Trophoblast cell (in vitro differentiated cells and primary cell): ENCODE measurements around the gene ABCB6.

Source experiments
- DNase-seq, 2 donors: peaks; one replicate each; pipeline ENCODE4 v3.0.0-alpha.2; 2016
- H2AFZ ChIP-seq: 2 replicates; pipeline ENCODE4 v1.6.1; 2013; ENCODE audit warnings: low read length, moderate library complexity, mild to moderate bottlenecking; ENCODE audit not compliant: insufficient read depth, poor library complexity
- H2AK5ac ChIP-seq: 2 replicates; pipeline ENCODE4 v1.6.1; 2013; ENCODE audit warnings: mild to moderate bottlenecking, low read length
- H2BK120ac ChIP-seq: 2 replicates; pipeline ENCODE4 v1.6.1; 2013; ENCODE audit warnings: low read length, mild to moderate bottlenecking, moderate library complexity; ENCODE audit not compliant: insufficient read depth, poor library complexity
- H2BK12ac ChIP-seq: 2 replicates; pipeline ENCODE4 v1.6.1; 2013; ENCODE audit warnings: mild to moderate bottlenecking, low read length, moderate library complexity
- H2BK5ac ChIP-seq: 2 replicates; pipeline ENCODE4 v1.6.1; 2013; ENCODE audit warnings: low read length, low read depth, moderate library complexity, mild to moderate bottlenecking; ENCODE audit not compliant: poor library complexity
- H3K14ac ChIP-seq: 2 replicates; pipeline ENCODE4 v1.6.1; 2013; ENCODE audit warnings: mild to moderate bottlenecking, low read length
- H3K18ac ChIP-seq: 2 replicates; pipeline ENCODE4 v1.6.1; 2013; ENCODE audit warnings: mild to moderate bottlenecking, low read length
- H3K23ac ChIP-seq: 2 replicates; pipeline ENCODE4 v1.6.1; 2013; ENCODE audit warnings: low read length
- H3K27ac ChIP-seq: 2 replicates; pipeline ENCODE4 v1.5.1; 2013; ENCODE audit warnings: low read depth, mild to moderate bottlenecking, inconsistent platforms, low read length, moderate library complexity
- H3K27me3 ChIP-seq: 2 replicates; pipeline ENCODE4 v1.6.1; 2013; ENCODE audit warnings: inconsistent platforms, mild to moderate bottlenecking, low read length, moderate library complexity; ENCODE audit not compliant: insufficient read depth
- H3K36me3 ChIP-seq, 2 experiments: 1 replicate in 1 of 2; 2 replicates in 1 of 2; pipeline ENCODE4 v1.6.1; 2013; ENCODE audit warnings: low read length in 2 of 2, mild to moderate bottlenecking in 2 of 2, moderate library complexity in 1 of 2; ENCODE audit not compliant: insufficient read depth in 2 of 2, control insufficient read depth in 1 of 2
- H3K4ac ChIP-seq: 2 replicates; pipeline ENCODE4 v1.6.1; 2013; ENCODE audit warnings: low read depth, mild to moderate bottlenecking, low read length, moderate library complexity
- H3K4me1 ChIP-seq, 2 experiments: 1 replicate in 1 of 2; 2 replicates in 1 of 2; pipeline ENCODE4 v1.6.1; 2013; ENCODE audit warnings: low read length in 2 of 2, mild to moderate bottlenecking in 2 of 2, moderate library complexity in 1 of 2; ENCODE audit not compliant: insufficient read depth in 2 of 2, control insufficient read depth in 1 of 2
- H3K4me2 ChIP-seq: 2 replicates; pipeline ENCODE4 v1.6.1; 2013; ENCODE audit warnings: inconsistent platforms, mild to moderate bottlenecking, low read length, moderate library complexity
- H3K4me3 ChIP-seq: 2 replicates; pipeline ENCODE4 v1.5.1; 2013; ENCODE audit warnings: mild to moderate bottlenecking, low read depth, low read length, inconsistent platforms
- H3K79me1 ChIP-seq: one replicate; pipeline ENCODE4 v1.6.1; 2013; ENCODE audit warnings: low read length
- H3K79me2 ChIP-seq: 2 replicates; pipeline ENCODE4 v1.6.1; 2013; ENCODE audit warnings: low read length, mild to moderate bottlenecking; ENCODE audit not compliant: control insufficient read depth, insufficient read depth, poor library complexity
- H3K9ac ChIP-seq: 2 replicates; pipeline ENCODE4 v1.6.1; 2013; ENCODE audit warnings: mild to moderate bottlenecking, low read length
- H3K9me3 ChIP-seq: 2 replicates; pipeline ENCODE4 v1.6.1; 2013; ENCODE audit warnings: low read depth, mild to moderate bottlenecking, control low read depth, inconsistent platforms, low read length; ENCODE audit not compliant: insufficient read depth
- H4K12ac ChIP-seq: 2 replicates; pipeline ENCODE4 v1.6.1; 2013; ENCODE audit warnings: low read depth, mild to moderate bottlenecking, low read length, moderate library complexity
- H4K8ac ChIP-seq: 2 replicates; pipeline ENCODE4 v1.6.1; 2013; ENCODE audit warnings: low read depth, mild to moderate bottlenecking, low read length, moderate library complexity
- H4K91ac ChIP-seq: one replicate; pipeline ENCODE4 v1.6.1; 2013; ENCODE audit warnings: low read depth, mild to moderate bottlenecking, low read length, moderate library complexity
- WGBS: extraction: QIAGEN DNeasy Blood & Tissue Kit; methylation state at CpG from one replicate; pipeline ENCODE4 v1.1.7; 2013; ENCODE audit warnings: missing lambda C conversion rate; ENCODE audit not compliant: insufficient read length, insufficient coverage; ENCODE audit errors: extremely low coverage; 5-methylcytosine and 5-hydroxymethylcytosine counted together

The ABCB6 gene

GRCh38 chr2:219246559-219246958 is 27.8 kb upstream of the ABCB6 start:
- Histone ChIP-seq H4K8ac (no peak overlapping the region), H3K4ac (no peak overlapping the region), H3K9me3 (peaks cover under 1% of the 10 kb centered on the region), H3K4me3 (no peak overlapping the region), H3K14ac (no peak overlapping the region), H3K79me2 (peaks cover 4% of the 10 kb centered on the region), H2AFZ (no peak overlapping the region), H2BK12ac (no peak overlapping the region), H3K79me1 (peaks cover 9% of the 10 kb centered on the region), H4K12ac (no peak overlapping the region), H3K4me2 (no peak overlapping the region), H3K27me3 (peaks cover 5% of the 10 kb centered on the region), H2AK5ac (no peak overlapping the region), H3K36me3 (peaks cover 8 to 13% of the 10 kb centered on the region in 2 experiments), H3K23ac (no peak overlapping the region), H3K18ac (no peak overlapping the region), H4K91ac (no peak overlapping the region), H3K9ac (no peak overlapping the region), H3K4me1 (peaks cover 12 to 17% of the 10 kb centered on the region in 2 experiments), H2BK5ac (no peak overlapping the region), H2BK120ac (no peak overlapping the region), H3K27ac (no peak overlapping the region)
- DNase-seq: no peak
- WGBS: no CpG with 5 or more reads among the region's 10 CpGs

- no peak for DNase-seq
- WGBS: no CpG with 5 or more reads among the region's 10 CpGs
Observed at GRCh38 chr2:219245899-219246230, 27.1 kb upstream of the ABCB6 start.

GRCh38 chr2:219245148-219245898 is 26.6 kb upstream of the ABCB6 start, which contains the start of the genes GLB1L and STK16:
GLB1L (minus strand) TSS chr2:219245444; CDS start chr2:219243573, 1,871 bp downstream.
STK16 (plus strand) TSS chr2:219245479; CDS start chr2:219246000, 521 bp downstream.
- peak within 1 kb of the TSS; percentile 97 for H3K9ac ChIP-seq
- peak within 1 kb of the TSS; percentile 96 for H3K4me3 ChIP-seq
- H2BK120ac ChIP-seq: peak within 1 kb of the TSS; percentile 50
- peaks cover 12 to 17% of the 10 kb centered on the region in 2 experiments for H3K4me1 ChIP-seq
- peak within 1 kb of the TSS; percentile 97 for H3K18ac ChIP-seq
- H2BK12ac ChIP-seq: no peak within 1 kb of the TSS
- WGBS: no CpG with 5 or more reads among the region's 46 CpGs
- H2AK5ac ChIP-seq: peak within 1 kb of the TSS; percentile 67
- H4K12ac ChIP-seq: peak within 1 kb of the TSS; percentile 82
- peak within 1 kb of the TSS; percentile 50 for H2AFZ ChIP-seq
- peak within 1 kb of the TSS; percentile 68 for H3K4me2 ChIP-seq
- peaks cover 8 to 13% of the 10 kb centered on the region in 2 experiments for H3K36me3 ChIP-seq
- H3K27me3 ChIP-seq: no peaks in the 10 kb centered on the region
- peak within 1 kb of the TSS; percentile 81 for H3K14ac ChIP-seq
- DNase-seq: peak; percentile 95 to 97
- H3K23ac ChIP-seq: no peak within 1 kb of the TSS
- peaks cover 9% of the 10 kb centered on the region for H3K79me1 ChIP-seq
- H2BK5ac ChIP-seq: peak within 1 kb of the TSS; percentile 68
- peak within 1 kb of the TSS; percentile 93 for H4K8ac ChIP-seq
- peak within 1 kb of the TSS; percentile 42 for H3K27ac ChIP-seq
- H4K91ac ChIP-seq: peak within 1 kb of the TSS; percentile 78
- peak within 1 kb of the TSS; percentile 81 for H3K4ac ChIP-seq
- H3K79me2 ChIP-seq: peaks cover 4% of the 10 kb centered on the region
- H3K9me3 ChIP-seq: no peaks in the 10 kb centered on the region

More at GRCh38 chr2:219245899-219246230, 27.1 kb upstream of the ABCB6 start:
- Histone ChIP-seq H3K4me1 (peaks cover 12 to 17% of the 10 kb centered on the region in 2 experiments), H3K23ac (no peak overlapping the region), H4K91ac (peak overlapping the region; percentile 75), H3K79me2 (peaks cover 4% of the 10 kb centered on the region), H2BK120ac (peak overlapping the region; percentile 50), H3K9me3 (no peaks in the 10 kb centered on the region), H3K14ac (peak overlapping the region; percentile 81), H3K4ac (peak overlapping the region; percentile 81), H3K79me1 (peaks cover 9% of the 10 kb centered on the region), H3K4me2 (peak overlapping the region; percentile 68), H2AK5ac (peak overlapping the region; percentile 67), H3K4me3 (peak overlapping the region; percentile 96), H2BK12ac (no peak overlapping the region), H3K36me3 (peaks cover 8 to 13% of the 10 kb centered on the region in 2 experiments), H2AFZ (peak overlapping the region; percentile 50), H3K18ac (peak overlapping the region; percentile 97), H4K8ac (peak overlapping the region; percentile 93), H3K27me3 (no peaks in the 10 kb centered on the region), H3K9ac (peak overlapping the region; percentile 97), H2BK5ac (no peak overlapping the region), H4K12ac (peak overlapping the region; percentile 82), H3K27ac (peak overlapping the region; percentile 42)

GRCh38 chr2:219244789-219245147 is 26.0 kb upstream of the ABCB6 start:
- WGBS: no CpG with 5 or more reads among the region's 6 CpGs
- no peak overlapping the region for H3K4ac ChIP-seq
- H2AFZ ChIP-seq: peak overlapping the region; percentile 42
- peak overlapping the region; percentile 30 for H3K9ac ChIP-seq
- H3K14ac ChIP-seq: peak overlapping the region; percentile 36
- H4K12ac ChIP-seq: peak overlapping the region; percentile 79
- H2BK12ac ChIP-seq: no peak overlapping the region
- H3K4me3 ChIP-seq: peak overlapping the region; percentile 96
- H4K91ac ChIP-seq: peak overlapping the region; percentile 78
- H2BK120ac ChIP-seq: no peak overlapping the region
- peak overlapping the region; percentile 39 for H3K18ac ChIP-seq
- H3K79me1 ChIP-seq: peaks cover 9% of the 10 kb centered on the region
- H3K23ac ChIP-seq: no peak overlapping the region
- no peak overlapping the region for H2BK5ac ChIP-seq
- peak overlapping the region; percentile 68 for H3K4me2 ChIP-seq
- no peak overlapping the region for H3K27ac ChIP-seq
- peaks cover 12 to 17% of the 10 kb centered on the region in 2 experiments for H3K4me1 ChIP-seq
- no peaks in the 10 kb centered on the region for H3K27me3 ChIP-seq
- DNase-seq: no peak
- H2AK5ac ChIP-seq: no peak overlapping the region
- peak overlapping the region; percentile 93 for H4K8ac ChIP-seq
- peaks cover 8 to 13% of the 10 kb centered on the region in 2 experiments for H3K36me3 ChIP-seq
- no peaks in the 10 kb centered on the region for H3K9me3 ChIP-seq
- peaks cover 4% of the 10 kb centered on the region for H3K79me2 ChIP-seq
